ENCODE data around the gene NFYC.
"Not testable (repeated sequence)": the region's sequence is repeated elsewhere in the genome, so short reads cannot be mapped to it uniquely, and the experiment has no call there.

NFYC gene

GRCh38 chr1:40665335-40666171, 26.0 kb upstream of the NFYC start, which contains the start of gene RIMS3:
RIMS3 (minus strand) TSS chr1:40665682; CDS start chr1:40641925, 23,757 bp downstream.
- no peak for DNase-seq (ENCODE audit: low read depth)

GRCh38 chr1:40668769-40669525, 22.6 kb upstream of the NFYC start:
- no peak for DNase-seq (ENCODE audit: low read depth)

GRCh38 chr1:40673452-40673851, 18.1 kb upstream of the NFYC start:
- no peak for DNase-seq (ENCODE audit: low read depth)

- no peak for DNase-seq (ENCODE audit: low read depth)
Observed at GRCh38 chr1:40676501-40676900, 15.0 kb upstream of the NFYC start.

GRCh38 chr1:40679165-40679953, 12.1 kb upstream of the NFYC start:
- DNase-seq (ENCODE audit: low read depth) = no peak

- no peak for DNase-seq (ENCODE audit: low read depth)
Observed at GRCh38 chr1:40684669-40685068, 6.8 kb upstream of the NFYC start.

- DNase-seq (ENCODE audit: low read depth) = no peak
Observed at GRCh38 chr1:40687059-40687458, 4.4 kb upstream of the NFYC start.

- DNase-seq (ENCODE audit: low read depth) = no peak
Observed at GRCh38 chr1:40687661-40688060, 3.8 kb upstream of the NFYC start.

- DNase-seq (ENCODE audit: low read depth) = no peak
Observed at GRCh38 chr1:40689737-40690136, 1.8 kb upstream of the NFYC start.

- no peak for DNase-seq (ENCODE audit: low read depth)
Observed at GRCh38 chr1:40690771-40691537, 550 bp upstream of the NFYC start.

- no peak for DNase-seq (ENCODE audit: low read depth)
Observed at GRCh38 chr1:40692429-40692895, 958 bp downstream of the NFYC start.

GRCh38 chr1:40693425-40693824, 1.9 kb downstream of the NFYC start:
- no peak for DNase-seq (ENCODE audit: low read depth)

GRCh38 chr1:40694353-40694874, 2.9 kb downstream of the NFYC start:
- DNase-seq (ENCODE audit: low read depth) = no peak

- no peak for DNase-seq (ENCODE audit: low read depth)
Observed at GRCh38 chr1:40696294-40696693, 4.8 kb downstream of the NFYC start.

GRCh38 chr1:40697436-40697835, 5.9 kb downstream of the NFYC start:
- DNase-seq (ENCODE audit: low read depth) = no peak

- no peak for DNase-seq (ENCODE audit: low read depth)
Observed at GRCh38 chr1:40699787-40700186, 8.3 kb downstream of the NFYC start.

GRCh38 chr1:40701684-40702083, 10.2 kb downstream of the NFYC start:
- no peak for DNase-seq (ENCODE audit: low read depth)

GRCh38 chr1:40702810-40703209, 11.3 kb downstream of the NFYC start:
- DNase-seq (ENCODE audit: low read depth) = not testable (repeated sequence)

GRCh38 chr1:40703316-40703715, 11.8 kb downstream of the NFYC start:
- no peak for DNase-seq (ENCODE audit: low read depth)

- DNase-seq (ENCODE audit: low read depth) = no peak
Observed at GRCh38 chr1:40704817-40705733, 13.6 kb downstream of the NFYC start.
